ENCODE results near the gene UROC1.

DNA sequence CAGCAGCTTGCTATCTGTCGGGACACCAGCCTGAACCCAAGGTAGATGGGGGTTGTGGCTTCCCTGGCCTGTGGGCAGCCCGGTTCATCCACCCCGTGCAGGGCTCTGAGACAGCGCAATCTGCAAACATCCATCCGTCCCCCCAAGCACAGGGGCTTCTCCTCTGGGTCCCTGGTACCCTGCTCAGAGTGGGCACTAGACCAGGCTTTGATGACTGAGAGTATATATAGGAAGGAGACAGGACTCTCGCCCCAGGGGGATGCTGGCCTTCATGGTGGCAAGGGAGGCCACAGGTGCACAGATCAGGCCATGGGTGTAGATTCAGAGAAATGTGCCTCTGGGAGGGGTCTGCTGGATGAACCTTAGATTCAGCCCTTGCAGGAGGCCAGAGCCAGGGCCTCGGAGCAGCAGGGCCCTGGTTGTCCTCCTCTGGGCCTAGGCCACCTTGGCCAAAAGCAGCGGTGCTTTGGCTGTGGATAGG lies 82.6 kb downstream of the UROC1 start:
- TF ChIP-seq, protein P1, sequence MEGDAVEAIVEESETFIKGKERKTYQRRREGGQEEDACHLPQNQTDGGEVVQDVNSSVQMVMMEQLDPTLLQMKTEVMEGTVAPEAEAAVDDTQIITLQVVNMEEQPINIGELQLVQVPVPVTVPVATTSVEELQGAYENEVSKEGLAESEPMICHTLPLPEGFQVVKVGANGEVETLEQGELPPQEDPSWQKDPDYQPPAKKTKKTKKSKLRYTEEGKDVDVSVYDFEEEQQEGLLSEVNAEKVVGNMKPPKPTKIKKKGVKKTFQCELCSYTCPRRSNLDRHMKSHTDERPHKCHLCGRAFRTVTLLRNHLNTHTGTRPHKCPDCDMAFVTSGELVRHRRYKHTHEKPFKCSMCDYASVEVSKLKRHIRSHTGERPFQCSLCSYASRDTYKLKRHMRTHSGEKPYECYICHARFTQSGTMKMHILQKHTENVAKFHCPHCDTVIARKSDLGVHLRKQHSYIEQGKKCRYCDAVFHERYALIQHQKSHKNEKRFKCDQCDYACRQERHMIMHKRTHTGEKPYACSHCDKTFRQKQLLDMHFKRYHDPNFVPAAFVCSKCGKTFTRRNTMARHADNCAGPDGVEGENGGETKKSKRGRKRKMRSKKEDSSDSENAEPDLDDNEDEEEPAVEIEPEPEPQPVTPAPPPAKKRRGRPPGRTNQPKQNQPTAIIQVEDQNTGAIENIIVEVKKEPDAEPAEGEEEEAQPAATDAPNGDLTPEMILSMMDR (IDR thresholded peaks at IDR 0.05): no peak
- no peak for TF ChIP-seq POLR2A (IDR thresholded peaks at IDR 0.05)

Data from breast epithelium (tissue), 3 donors.